Fibroblast of mammary gland (primary cell): Measurements from ENCODE around the gene FAM229A.

Experiments used
- DNase-seq: peaks from one replicate; pipeline ENCODE4 v3.0.0-alpha.2; 2010; ENCODE audit warnings: low read depth
- H3K4me3 ChIP-seq: 2 replicates; pipeline ENCODE4 v1.5.1; 2011; ENCODE audit warnings: low read depth, mild to moderate bottlenecking, low read length, moderate library complexity; ENCODE audit not compliant: control insufficient read depth
- TF ChIP-seq, protein P1 (sequence below): conservative IDR thresholded peaks from 2 replicates; pipeline ENCODE4 v1.5.1; 2011; ENCODE audit warnings: low read depth, low read length, inconsistent platforms; ENCODE audit not compliant: control insufficient read depth, insufficient read depth

Gene FAM229A

GRCh38 chr1:32311709-32312393 lies 50.4 kb downstream of the FAM229A start:
- H3K4me3 ChIP-seq: no peak overlapping the region
- DNase-seq: no peak
- TF ChIP-seq, protein P1, sequence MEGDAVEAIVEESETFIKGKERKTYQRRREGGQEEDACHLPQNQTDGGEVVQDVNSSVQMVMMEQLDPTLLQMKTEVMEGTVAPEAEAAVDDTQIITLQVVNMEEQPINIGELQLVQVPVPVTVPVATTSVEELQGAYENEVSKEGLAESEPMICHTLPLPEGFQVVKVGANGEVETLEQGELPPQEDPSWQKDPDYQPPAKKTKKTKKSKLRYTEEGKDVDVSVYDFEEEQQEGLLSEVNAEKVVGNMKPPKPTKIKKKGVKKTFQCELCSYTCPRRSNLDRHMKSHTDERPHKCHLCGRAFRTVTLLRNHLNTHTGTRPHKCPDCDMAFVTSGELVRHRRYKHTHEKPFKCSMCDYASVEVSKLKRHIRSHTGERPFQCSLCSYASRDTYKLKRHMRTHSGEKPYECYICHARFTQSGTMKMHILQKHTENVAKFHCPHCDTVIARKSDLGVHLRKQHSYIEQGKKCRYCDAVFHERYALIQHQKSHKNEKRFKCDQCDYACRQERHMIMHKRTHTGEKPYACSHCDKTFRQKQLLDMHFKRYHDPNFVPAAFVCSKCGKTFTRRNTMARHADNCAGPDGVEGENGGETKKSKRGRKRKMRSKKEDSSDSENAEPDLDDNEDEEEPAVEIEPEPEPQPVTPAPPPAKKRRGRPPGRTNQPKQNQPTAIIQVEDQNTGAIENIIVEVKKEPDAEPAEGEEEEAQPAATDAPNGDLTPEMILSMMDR: no peak
